Activated CD8-positive, alpha-beta T cell treated with anti-CD3 and anti-CD28 coated beads for 36 hours (primary cell): ENCODE data around the gene SERGEF. TPM values are rescaled to one million over a fixed set of nuclear protein-coding genes. Genes with fewer than 3 reads are reported as not detected.

Experiments used
- ATAC-seq: fragments of 200-7000 bp; cut with Tn5 transposase; one replicate; pipeline ENCODE4 v1.10.0; 2021; ENCODE audit warnings: mild to moderate bottlenecking, moderate library complexity
- CTCF ChIA-PET: fragments of 350-600 bp; sonication (Branson Sonifier 250); formaldehyde crosslinking; loops from one replicate; lab custom pipeline; 2021; ENCODE audit warnings: antibody characterized with exemption; lab: Charles Lee
- POLR2A ChIA-PET: fragments of 350-600 bp; sonication (Branson Sonifier 250); formaldehyde crosslinking; loops from one replicate; lab custom pipeline; 2021; ENCODE audit warnings: antibody characterized with exemption; lab: Charles Lee
- DNase-seq: peaks from one replicate; pipeline ENCODE4 v3.0.0-alpha.2; 2020
- H3K27ac Mint-ChIP-seq: one replicate; pipeline ENCODE4 v1.8.0; 2021; ENCODE audit warnings: mild to moderate bottlenecking, mixed read lengths
- H3K27me3 Mint-ChIP-seq: one replicate; pipeline ENCODE4 v1.8.0; 2021; ENCODE audit warnings: mixed read lengths
- H3K36me3 Mint-ChIP-seq: one replicate; pipeline ENCODE4 v1.8.0; 2021; ENCODE audit warnings: low read depth, mixed read lengths
- H3K4me1 Mint-ChIP-seq: one replicate; pipeline ENCODE4 v1.8.0; 2021; ENCODE audit warnings: low read depth, mixed read lengths
- H3K4me3 Mint-ChIP-seq: one replicate; pipeline ENCODE4 v1.8.0; 2021; ENCODE audit warnings: mild to moderate bottlenecking, moderate library complexity, mixed read lengths
- H3K9me3 Mint-ChIP-seq: one replicate; pipeline ENCODE4 v1.8.0; 2021; ENCODE audit warnings: mixed read lengths
- intact Hi-C: fragments of 100-400 bp; cut with micrococcal nuclease; formaldehyde crosslinking; loops from one replicate; pipeline ENCODE4 v1.10.0; 2022
- total RNA-seq, 2 experiments: library from RNA; stranded (reverse); gene quantifications; one replicate each; pipeline ENCODE4 v1.2.3, GENCODE V29; 2021
- TF ChIP-seq, protein P1 (sequence below): fragments of 200-600 bp; IDR thresholded peaks from one replicate; pipeline ENCODE4 v1.8.0; 2022; ENCODE audit warnings: antibody characterized with exemption, mild to moderate bottlenecking

Gene SERGEF
- total RNA-seq, 2 experiments from 2014 or later, result 56.2 to 64.4 TPM

DNA sequence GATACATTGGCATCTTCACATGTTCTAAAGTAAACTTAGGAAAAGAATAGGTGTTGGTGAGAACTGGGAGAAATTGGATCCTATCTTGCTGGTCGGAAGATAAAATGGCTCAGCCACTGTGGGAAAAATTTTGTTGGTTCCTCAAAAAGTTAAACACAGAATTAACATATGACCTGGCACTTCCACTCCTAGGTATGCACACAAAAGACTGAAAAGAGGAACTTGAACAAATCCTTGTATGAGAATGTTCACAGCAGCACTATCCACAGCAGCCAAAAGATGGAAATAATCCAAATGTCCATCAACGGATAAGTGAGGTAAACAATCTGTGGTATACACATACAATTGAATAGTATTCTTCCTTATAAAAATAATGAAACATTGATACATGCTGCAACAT, 38.0 kb upstream of the SERGEF start:
- Mint-ChIP-seq H3K9me3 (no peaks in the 10 kb centered on the region), H3K36me3 (no peaks in the 10 kb centered on the region), H3K4me3 (no peak overlapping the region), H3K27me3 (peaks cover 20% of the 10 kb centered on the region), H3K4me1 (no peaks in the 10 kb centered on the region), H3K27ac (no peak overlapping the region)
- intact Hi-C loops, result no loop called here
- ChIA-PET CTCF (no interaction called here), POLR2A (no interaction called here)
- DNase-seq (no peak), ATAC-seq (no peak)
- TF ChIP-seq, protein P1, sequence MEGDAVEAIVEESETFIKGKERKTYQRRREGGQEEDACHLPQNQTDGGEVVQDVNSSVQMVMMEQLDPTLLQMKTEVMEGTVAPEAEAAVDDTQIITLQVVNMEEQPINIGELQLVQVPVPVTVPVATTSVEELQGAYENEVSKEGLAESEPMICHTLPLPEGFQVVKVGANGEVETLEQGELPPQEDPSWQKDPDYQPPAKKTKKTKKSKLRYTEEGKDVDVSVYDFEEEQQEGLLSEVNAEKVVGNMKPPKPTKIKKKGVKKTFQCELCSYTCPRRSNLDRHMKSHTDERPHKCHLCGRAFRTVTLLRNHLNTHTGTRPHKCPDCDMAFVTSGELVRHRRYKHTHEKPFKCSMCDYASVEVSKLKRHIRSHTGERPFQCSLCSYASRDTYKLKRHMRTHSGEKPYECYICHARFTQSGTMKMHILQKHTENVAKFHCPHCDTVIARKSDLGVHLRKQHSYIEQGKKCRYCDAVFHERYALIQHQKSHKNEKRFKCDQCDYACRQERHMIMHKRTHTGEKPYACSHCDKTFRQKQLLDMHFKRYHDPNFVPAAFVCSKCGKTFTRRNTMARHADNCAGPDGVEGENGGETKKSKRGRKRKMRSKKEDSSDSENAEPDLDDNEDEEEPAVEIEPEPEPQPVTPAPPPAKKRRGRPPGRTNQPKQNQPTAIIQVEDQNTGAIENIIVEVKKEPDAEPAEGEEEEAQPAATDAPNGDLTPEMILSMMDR, result no peak

DNA sequence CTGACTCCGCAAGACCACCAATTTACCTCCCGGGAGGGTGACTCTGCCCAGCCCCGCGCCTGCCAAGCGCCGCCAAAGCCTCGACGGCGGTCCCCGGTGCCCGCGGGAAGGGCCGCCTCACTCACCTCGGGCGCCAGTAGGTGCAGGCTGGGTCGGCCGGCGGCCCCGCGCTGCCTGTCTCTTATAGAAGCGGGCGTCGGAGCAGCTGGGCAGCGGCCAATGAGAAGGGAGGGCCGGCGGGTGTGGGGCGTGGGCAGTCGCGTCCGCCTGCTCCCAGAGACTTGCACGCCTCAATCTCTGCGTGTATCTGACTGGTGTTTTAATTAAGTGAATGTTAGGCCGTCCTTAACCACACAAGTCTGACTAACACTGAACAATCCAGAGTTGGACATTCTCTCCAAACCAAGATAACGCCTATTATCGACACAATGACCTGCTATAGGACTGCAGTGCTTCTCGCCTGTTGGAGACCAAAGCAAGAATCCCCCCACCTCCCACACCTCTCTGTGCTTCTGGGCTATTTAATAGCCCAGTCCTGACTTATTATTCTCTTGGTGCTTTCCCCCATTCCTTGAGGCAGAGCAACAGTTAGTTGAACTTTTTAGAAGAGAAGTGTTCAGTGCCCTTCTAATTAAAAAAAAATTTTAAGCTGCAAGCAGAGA, 33.4 kb upstream of the SERGEF start, which contains the start of gene TPH1:
TSS of gene TPH1 (minus strand) at position 154 of the 662 bp plus-strand sequence. CDS start 5,507 bp downstream, outside the sequence.
- Mint-ChIP-seq H3K4me3 (no peak within 1 kb of the TSS), H3K36me3 (no peaks in the 10 kb centered on the region), H3K27me3 (peaks cover 44% of the 10 kb centered on the region), H3K27ac (no peak within 1 kb of the TSS), H3K9me3 (no peaks in the 10 kb centered on the region), H3K4me1 (no peaks in the 10 kb centered on the region)
- intact Hi-C loops, result no loop called here
- CTCF ChIA-PET, result no interaction called here
- POLR2A ChIA-PET, result no interaction called here
- no peak for DNase-seq
- peak; percentile 39 for ATAC-seq
- TF ChIP-seq, protein P1, result no peak

DNA sequence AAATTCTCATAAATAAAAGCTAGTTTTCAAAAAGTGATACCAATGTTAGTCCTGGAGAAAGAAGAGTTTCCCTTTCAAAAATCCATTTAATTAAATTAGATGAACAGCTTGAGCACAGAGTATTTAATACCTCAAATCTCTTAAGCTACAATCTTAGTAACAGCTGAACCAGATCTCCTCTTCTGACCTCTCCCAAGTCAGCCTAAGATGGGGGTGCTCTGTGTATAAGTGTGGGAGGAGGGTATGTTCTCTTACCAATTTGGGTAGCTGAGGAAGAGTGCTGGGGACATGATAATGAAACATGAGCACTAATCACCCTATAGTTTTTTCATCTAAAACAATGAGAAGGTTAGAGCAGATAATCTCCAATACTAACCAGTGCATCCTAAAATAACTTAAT, 23.6 kb upstream of the SERGEF start:
- ATAC-seq, result no peak
- POLR2A ChIA-PET, result no interaction called here
- Mint-ChIP-seq H3K27ac (no peak overlapping the region), H3K27me3 (peaks cover 4% of the 10 kb centered on the region), H3K4me1 (no peaks in the 10 kb centered on the region), H3K4me3 (no peak overlapping the region), H3K36me3 (no peaks in the 10 kb centered on the region), H3K9me3 (no peaks in the 10 kb centered on the region)
- TF ChIP-seq, protein P1, result no peak
- CTCF ChIA-PET, result no interaction called here
- intact Hi-C loops, result no loop called here
- no peak for DNase-seq

DNA sequence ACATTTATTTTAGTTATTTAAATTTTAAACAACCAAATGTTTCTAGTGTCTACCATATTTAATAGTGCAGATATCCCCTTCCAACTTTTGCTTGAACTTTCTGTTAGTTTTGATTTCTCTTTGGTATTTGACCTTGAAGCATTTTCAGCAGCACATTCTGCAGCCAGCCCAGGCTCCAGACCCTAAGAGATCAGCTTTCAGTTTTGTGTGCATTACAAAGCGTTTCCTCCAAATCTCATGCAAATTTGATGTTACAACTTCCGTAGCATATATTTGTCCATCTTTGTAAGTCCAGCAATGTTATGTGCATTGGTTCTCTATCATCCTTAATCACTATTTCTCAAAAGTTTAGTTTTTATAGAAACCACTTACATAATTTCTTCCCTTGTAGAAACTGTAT, 14.6 kb upstream of the SERGEF start:
- ChIA-PET CTCF (no interaction called here), POLR2A (no interaction called here)
- Mint-ChIP-seq H3K4me1 (no peaks in the 10 kb centered on the region), H3K27me3 (no peaks in the 10 kb centered on the region), H3K9me3 (no peaks in the 10 kb centered on the region), H3K36me3 (no peaks in the 10 kb centered on the region), H3K27ac (no peak overlapping the region), H3K4me3 (no peak overlapping the region)
- DNase-seq, result no peak
- TF ChIP-seq, protein P1, result no peak
- intact Hi-C loops, result no loop called here
- no peak for ATAC-seq

DNA sequence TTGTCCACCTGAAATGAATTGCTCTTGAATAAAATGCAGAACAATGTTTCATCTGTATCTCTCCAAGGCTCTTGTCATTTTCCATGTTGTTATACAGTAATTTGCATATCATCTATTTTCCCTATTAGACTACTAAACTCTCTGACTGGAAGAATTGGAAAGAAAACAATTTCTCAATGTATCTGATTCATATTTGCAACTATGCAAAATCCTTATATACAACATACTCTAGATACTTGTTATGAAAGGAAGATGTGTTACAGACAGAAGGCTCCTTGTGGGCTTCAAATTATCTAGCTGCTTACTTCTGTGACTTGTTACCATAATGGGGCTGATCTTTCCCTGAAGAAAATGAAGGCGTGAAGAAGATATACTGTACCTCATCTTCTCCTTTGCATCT, 9.6 kb upstream of the SERGEF start:
- DNase-seq, result no peak
- Mint-ChIP-seq H3K27me3 (no peaks in the 10 kb centered on the region), H3K27ac (no peak overlapping the region)

More for the DNA sequence above, 9.6 kb upstream of the SERGEF start:
- H3K4me1 Mint-ChIP-seq, result no peaks in the 10 kb centered on the region
- H3K36me3 Mint-ChIP-seq, result no peaks in the 10 kb centered on the region
- ATAC-seq, result no peak
- CTCF ChIA-PET, result no interaction called here
- POLR2A ChIA-PET, result no interaction called here
- TF ChIP-seq, protein P1, result no peak
- intact Hi-C loops, result no loop called here
- no peaks in the 10 kb centered on the region for H3K9me3 Mint-ChIP-seq
- no peak overlapping the region for H3K4me3 Mint-ChIP-seq
